Naive thymus-derived CD4-positive, alpha-beta T cell (primary cell): ENCODE results near the gene ZNF181. TPM values are rescaled to one million over a fixed set of nuclear protein-coding genes. Genes with fewer than 3 reads are reported as not detected.

Experiments
- polyA plus RNA-seq, 2 donors: library from polyadenylated mRNA; unstranded; fragments of 300-500 nt; fragmentation: Illumina TruSeq; gene quantifications; one replicate each; pipeline ENCODE4 v1.2.3, GENCODE V29; 2021
- total RNA-seq, 6 experiments: library from RNA in 5 of 6; stranded (reverse) in 5 of 6; gene quantifications; 1 replicate in 5 of 6; 2 replicates in 1 of 6; pipeline ENCODE4 v1.2.3 and lab custom pipeline; 2021 to 2026

ZNF181 gene
- total and polyA plus RNA-seq, 7 experiments from 2014 or later, result 4.8 to 36.0 (median 25.5) TPM

Other genes with a start within 250 kb of the ZNF181 start
- under 1 TPM; 0.56 to 0.95 (median 0.85) TPM for gene SCGB2B2, start 57.1 kb upstream of the ZNF181 start, total RNA-seq
- under 1 TPM in 1 of 2 donors, not detected in 1; 0.15 TPM for gene SCGB2B2, start 57.1 kb upstream of the ZNF181 start, polyA plus RNA-seq
- gene ZNF302, start 56.6 kb upstream of the ZNF181 start, total RNA-seq, result 10 to 100 TPM; 13.6 to 61.4 (median 25.7) TPM
- 10 to 100 TPM; 16.4 to 25.3 TPM for gene ZNF302, start 56.6 kb upstream of the ZNF181 start, polyA plus RNA-seq
- 10 to 100 TPM in 2 of 5 experiments, 1 to 10 TPM in 3; 2.9 to 11.6 (median 5.3) TPM for gene ZNF599, start 39.0 kb downstream of the ZNF181 start, total RNA-seq
- 10 to 100 TPM in 1 of 2 donors, 1 to 10 TPM in 1; 9.6 to 10.9 TPM for gene ZNF599, start 39.0 kb downstream of the ZNF181 start, polyA plus RNA-seq
- 10 to 100 TPM in 1 of 5 experiments, 1 to 10 TPM in 4; 2.0 to 13.1 (median 3.5) TPM for gene ZNF30, start 192.7 kb downstream of the ZNF181 start, total RNA-seq
- gene ZNF30, start 192.7 kb downstream of the ZNF181 start, polyA plus RNA-seq, result 10 to 100 TPM; 10.2 to 13.0 TPM
- 10 to 100 TPM; 11.0 to 33.9 (median 14.7) TPM for gene ZNF792, start 230.0 kb downstream of the ZNF181 start, total RNA-seq
- gene ZNF792, start 230.0 kb downstream of the ZNF181 start, polyA plus RNA-seq, result 10 to 100 TPM; 18.3 to 23.5 TPM